Stomach (tissue), 9 donors: ENCODE measurements around the gene LIPE. TPM values are rescaled to one million over a fixed set of nuclear protein-coding genes. Genes with fewer than 3 reads are reported as not detected.
A peak's percentile ranks its signal among the peaks of the same experiment; 100 is the strongest.

Experiments used
- DNase-seq, 2 donors: peaks; one replicate each; pipeline versions ENCODE4 v3.0.0 to v3.0.0-alpha.2; 2013 to 2019
- H3K27ac ChIP-seq, 5 donors: fragments of 200-600 bp in 4 of 5; sonication (generic) in 4 of 5; one replicate each; pipeline ENCODE4 v1.5.1; 2013 to 2019; ENCODE audit warnings: mild to moderate bottlenecking in 1 of 5, moderate library complexity in 1 of 5
- H3K27me3 ChIP-seq, 3 donors: fragments of 200-600 bp; sonication (generic); one replicate each; pipeline ENCODE4 v1.5.1; 2017 to 2019; ENCODE audit warnings: mixed run types in 1 of 3
- H3K36me3 ChIP-seq, 4 donors: fragments of 200-600 bp; sonication (generic); 1 replicate in 3 of 4; 2 replicates in 1 of 4; pipeline ENCODE4 v1.5.1; 2016 to 2019
- H3K4me1 ChIP-seq, 4 donors: fragments of 200-600 bp; sonication (generic); one replicate each; pipeline ENCODE4 v1.5.1; 2016 to 2019
- H3K4me3 ChIP-seq, 4 donors: fragments of 200-600 bp; sonication (generic) in 3 of 4; one replicate each; pipeline ENCODE4 v1.5.1; 2016 to 2019; ENCODE audit warnings: mild to moderate bottlenecking in 1 of 4
- H3K9me3 ChIP-seq, 4 donors: fragments of 200-600 bp; sonication (generic); one replicate each; pipeline ENCODE4 v1.5.1; 2016 to 2019
- CTCF ChIP-seq, 7 experiments: fragments of 450-650 bp in 4 of 7; fragments of 200-600 bp in 3 of 7; sonication (generic) in 3 of 7; IDR thresholded peaks; one replicate each; pipeline ENCODE4 v1.5.1; 2016 to 2019; ENCODE audit warnings: antibody characterized with exemption in 7 of 7, control low read depth in 2 of 7, mild to moderate bottlenecking in 1 of 7
- EP300 ChIP-seq: sonication (generic); formaldehyde crosslinking; IDR thresholded peaks from one replicate; pipeline ENCODE4 v1.6.1; 2017; ENCODE audit warnings: antibody characterized with exemption
- POLR2A ChIP-seq, 4 donors: fragments of 450-650 bp; IDR thresholded peaks; one replicate each; pipeline ENCODE4 v1.6.1; 2016; ENCODE audit warnings: antibody characterized with exemption in 4 of 4, control low read depth in 2 of 4, mild to moderate bottlenecking in 1 of 4, moderate library complexity in 1 of 4
- POLR2AphosphoS5 ChIP-seq, 3 donors: sonication (generic); formaldehyde crosslinking; IDR thresholded peaks; one replicate each; pipeline ENCODE4 v1.6.1; 2016; ENCODE audit warnings: antibody characterized with exemption in 3 of 3
- WGBS, 5 donors: extraction: QIAGEN DNeasy Blood & Tissue Kit in 3 of 5; methylation state at CpG; one replicate each; pipeline versions ENCODE4 v1.1.5 to v1.1.7; 2013 to 2018; 5-methylcytosine and 5-hydroxymethylcytosine counted together
- intact Hi-C: fragments of 100-400 bp; cut with DNase I; formaldehyde crosslinking; loops from one replicate; pipeline ENCODE4 v1.15.1; 2023; ENCODE audit warnings: low total_unique reads
- polyA plus RNA-seq, 3 donors: library from polyadenylated mRNA; stranded (reverse); fragments of 200-250 nt; gene quantifications; one replicate each; pipeline ENCODE4 v1.2.3, GENCODE V29; 2013
- total RNA-seq, 5 donors: library from RNA; depleted of rRNA; stranded (reverse); fragments of >200 nt; gene quantifications; one replicate each; pipeline versions ENCODE4 v1.1.0 to v1.2.3, GENCODE V29; 2014 to 2016
- donor health status: healthy with polysubstance abuse.
- donor health status: Bipolar disorder and iron deficiency.
- donor health status: healthy.

LIPE gene
- total and polyA plus RNA-seq, 8 donors, result 3.1 to 139 (median 10.6) TPM

- Histone ChIP-seq H3K36me3 (no peaks in the 10 kb centered on the region), H3K9me3 (no peaks in the 10 kb centered on the region), H3K4me1 (peaks cover 8 to 14% (median 11%) of the 10 kb centered on the region in 4 donors), H3K27ac (no peak overlapping the region), H3K4me3 (no peak overlapping the region), H3K27me3 (peaks cover 6 to 74% (median 44%) of the 10 kb centered on the region in 3 donors)
- intact Hi-C loops, result no loop called here
- DNase-seq, result no peak
- 73 to 89% (median 75%) methylated on average over 10 to 20 of the region's 20 CpGs for WGBS, 5 donors
- TF ChIP-seq EP300 (no peak), CTCF (IDR thresholded peaks at IDR 0.05) (no peak), POLR2AphosphoS5 (IDR thresholded peaks at IDR 0.05) (no peak), POLR2A (IDR thresholded peaks at IDR 0.05) (no peak)
Observed at GRCh38 chr19:42388851-42389489, 38.2 kb downstream of the LIPE start.

GRCh38 chr19:42386974-42387707, 40.0 kb downstream of the LIPE start:
- Histone ChIP-seq H3K4me3 (peak overlapping the region; percentile 35 to 48 (median 40)), H3K36me3 (no peaks in the 10 kb centered on the region), H3K4me1 (peaks cover 8 to 14% (median 11%) of the 10 kb centered on the region in 4 donors), H3K9me3 (no peaks in the 10 kb centered on the region), H3K27me3 (peaks cover 6 to 91% (median 54%) of the 10 kb centered on the region in 3 donors), H3K27ac (peak overlapping the region in 4 of 5 donors; percentile 5 to 56 (median 20))
- 1 to 3% (median 1%) methylated on average over 30 to 48 of the region's 48 CpGs for WGBS, 5 donors
- DNase-seq, result peak; percentile 55 to 71
- TF ChIP-seq POLR2A (IDR thresholded peaks at IDR 0.05) (no peak), POLR2AphosphoS5 (IDR thresholded peaks at IDR 0.05) (no peak), EP300 (no peak), CTCF (IDR thresholded peaks at IDR 0.05) (peak in 4 of 7 experiments; percentile 14 to 19 (median 16))
- intact Hi-C loops, result no loop called here

GRCh38 chr19:42380155-42380554, 47.0 kb downstream of the LIPE start:
- H3K36me3 ChIP-seq, result peaks cover 7 to 17% (median 16%) of the 10 kb centered on the region in 4 donors
- no peak overlapping the region for H3K4me3 ChIP-seq
- no peaks in the 10 kb centered on the region for H3K4me1 ChIP-seq
- TF ChIP-seq POLR2A (IDR thresholded peaks at IDR 0.05) (no peak), CTCF (IDR thresholded peaks at IDR 0.05) (no peak), POLR2AphosphoS5 (IDR thresholded peaks at IDR 0.05) (no peak), EP300 (no peak)
- no peaks in the 10 kb centered on the region for H3K9me3 ChIP-seq
- intact Hi-C loops, result no loop called here
- DNase-seq, result no peak
- no peak overlapping the region for H3K27ac ChIP-seq
- WGBS, 5 donors, result 73 to 87% (median 85%) methylated on average over 6 of the region's 6 CpGs
- H3K27me3 ChIP-seq, result peaks cover 0 to 40% (median 14%) of the 10 kb centered on the region in 3 donors

- intact Hi-C loops, result no loop called here
- H3K27me3 ChIP-seq, result peaks cover 0 to 26% (median 11%) of the 10 kb centered on the region in 3 donors
- peaks cover 7 to 33% (median 32%) of the 10 kb centered on the region in 4 donors for H3K36me3 ChIP-seq
- H3K4me3 ChIP-seq, result no peak overlapping the region
- H3K9me3 ChIP-seq, result no peaks in the 10 kb centered on the region
- TF ChIP-seq EP300, result no peak
- no peak for TF ChIP-seq CTCF (IDR thresholded peaks at IDR 0.05)
- TF ChIP-seq POLR2A (IDR thresholded peaks at IDR 0.05), result no peak
- no peak for TF ChIP-seq POLR2AphosphoS5 (IDR thresholded peaks at IDR 0.05)
- 70 to 82% (median 78%) methylated on average over 14 to 17 of the region's 17 CpGs for WGBS, 5 donors
- no peak for DNase-seq
- no peak overlapping the region for H3K27ac ChIP-seq
- H3K4me1 ChIP-seq, result no peaks in the 10 kb centered on the region
Observed at GRCh38 chr19:42378225-42379215, 48.7 kb downstream of the LIPE start.
